CD4-positive, alpha-beta T cell (primary cell): ENCODE data around the gene CFAP119. TPM values are rescaled to one million over a fixed set of nuclear protein-coding genes. Genes with fewer than 3 reads are reported as not detected.

Experiments
- ATAC-seq: fragments of 200-7000 bp; cut with Tn5 transposase; one replicate; pipeline ENCODE4 v1.10.0; 2022; ENCODE audit warnings: mild to moderate bottlenecking; ENCODE audit not compliant: poor library complexity
- CTCF ChIA-PET: fragments of 350-600 bp; sonication (Branson Sonifier 250); formaldehyde crosslinking; loops from one replicate; lab custom pipeline; 2021; ENCODE audit warnings: antibody characterized with exemption, inconsistent platforms; lab: Charles Lee
- POLR2A ChIA-PET: fragments of 350-600 bp; sonication (Branson Sonifier 250); formaldehyde crosslinking; loops from one replicate; lab custom pipeline; 2021; ENCODE audit warnings: antibody characterized with exemption, inconsistent platforms; lab: Charles Lee
- DNase-seq, 14 experiments: peaks; one replicate each; pipeline ENCODE4 v3.0.0-alpha.2; 2013 to 2020; ENCODE audit warnings: mixed read lengths in 2 of 14
- H3K27ac ChIP-seq, 2 donors: one replicate each; pipeline versions ENCODE4 v1.5.1 to v1.7.0; 2013; ENCODE audit warnings: low read length in 2 of 2, low read depth in 1 of 2, mild to moderate bottlenecking in 1 of 2
- H3K27me3 ChIP-seq, 2 experiments: 1 replicate in 1 of 2; 2 replicates in 1 of 2; pipeline versions ENCODE4 v1.6.1 to v1.7.0; 2013; ENCODE audit warnings: low read length in 2 of 2, control low read depth in 1 of 2, mild to moderate bottlenecking in 1 of 2, moderate library complexity in 1 of 2; ENCODE audit not compliant: insufficient read depth in 2 of 2, control insufficient read depth in 1 of 2
- H3K36me3 ChIP-seq: one replicate; pipeline ENCODE4 v1.6.1; 2013; ENCODE audit warnings: low read length, control low read depth; ENCODE audit not compliant: insufficient read depth
- H3K4me1 ChIP-seq: one replicate; pipeline ENCODE4 v1.6.1; 2013; ENCODE audit warnings: low read length, control low read depth; ENCODE audit not compliant: insufficient read depth
- H3K4me3 ChIP-seq: one replicate; pipeline ENCODE4 v1.5.1; 2013; ENCODE audit warnings: mild to moderate bottlenecking, low read length, moderate library complexity
- H3K9me3 ChIP-seq, 2 experiments: 1 replicate in 1 of 2; 2 replicates in 1 of 2; pipeline versions ENCODE4 v1.6.1 to v1.7.0; 2013; ENCODE audit warnings: low read length in 2 of 2, mild to moderate bottlenecking in 2 of 2, control low read depth in 1 of 2, moderate library complexity in 1 of 2; ENCODE audit not compliant: control insufficient read depth in 1 of 2, insufficient read depth in 1 of 2
- H3K27ac Mint-ChIP-seq: one replicate; pipeline ENCODE4 v1.8.0; 2020; ENCODE audit warnings: mixed read lengths
- H3K27me3 Mint-ChIP-seq: one replicate; pipeline ENCODE4 v1.8.0; 2021; ENCODE audit warnings: mixed read lengths
- H3K36me3 Mint-ChIP-seq: one replicate; pipeline ENCODE4 v1.8.0; 2021; ENCODE audit warnings: low read depth, mixed read lengths
- H3K4me1 Mint-ChIP-seq: one replicate; pipeline ENCODE4 v1.8.0; 2021; ENCODE audit warnings: low read depth, mixed read lengths
- H3K4me3 Mint-ChIP-seq: one replicate; pipeline ENCODE4 v1.8.0; 2020; ENCODE audit warnings: mild to moderate bottlenecking, mixed read lengths
- H3K9me3 Mint-ChIP-seq: one replicate; pipeline ENCODE4 v1.8.0; 2020; ENCODE audit warnings: mixed read lengths
- intact Hi-C, 2 experiments: fragments of 100-400 bp; cut with DNase I in 1 of 2; cut with micrococcal nuclease in 1 of 2; formaldehyde crosslinking; loops; one replicate each; pipeline versions ENCODE4 v1.15.1 to v1.9.0; 2023 to 2025; cut with DNase I, micrococcal nuclease
- total RNA-seq, 174 experiments: library from RNA in 2 of 174; stranded (reverse) in 2 of 174; gene quantifications; one replicate each; pipeline ENCODE4 v1.2.3 and lab custom pipeline; 2021 to 2026
- TF ChIP-seq, protein P1 (sequence below): fragments of 200-600 bp; IDR thresholded peaks from one replicate; pipeline ENCODE4 v1.8.0; 2022; ENCODE audit warnings: antibody characterized with exemption, mild to moderate bottlenecking

CFAP119 gene
- total RNA-seq, 2 experiments from 2014 or later = 1.7 to 2.2 TPM

DNA sequence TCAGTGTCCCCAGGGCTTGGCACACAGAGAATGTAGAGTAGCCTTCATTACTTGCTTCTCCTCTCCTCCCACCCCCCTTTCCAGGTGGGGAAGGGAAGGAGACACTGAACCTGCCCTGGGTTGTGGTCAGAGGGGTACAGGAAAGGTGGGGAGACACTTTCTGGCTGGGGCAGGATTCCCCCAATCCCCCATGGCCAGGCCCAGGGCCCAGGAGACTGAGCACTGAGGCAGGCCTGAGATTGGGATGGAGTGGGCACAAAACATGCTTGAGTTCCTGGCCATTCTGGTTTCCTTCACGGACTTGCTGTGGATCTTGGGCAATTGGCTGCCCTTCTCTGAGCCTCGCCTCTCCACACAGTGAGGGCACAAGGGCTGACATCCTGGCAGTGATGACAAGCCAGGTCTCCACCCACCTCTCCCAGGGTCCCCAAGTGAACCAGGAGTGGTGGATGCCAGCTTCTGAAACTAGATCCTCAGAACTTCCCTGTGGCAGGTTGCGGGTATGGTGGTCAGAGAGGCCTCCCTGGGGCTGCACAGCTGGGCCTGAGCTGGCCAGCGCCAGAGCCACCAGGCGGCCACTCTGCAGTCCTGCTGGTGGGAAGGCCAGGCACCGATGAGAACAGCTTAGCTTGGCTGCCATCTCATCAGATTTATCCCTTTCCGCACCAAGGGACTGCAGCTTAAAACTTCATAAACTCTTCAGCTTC, 15.9 kb upstream of the CFAP119 start:
- Histone ChIP-seq H3K9me3 (no peaks in the 10 kb centered on the region), H3K36me3 (peaks cover 4% of the 10 kb centered on the region), H3K4me3 (no peak overlapping the region), H3K27me3 (no peaks in the 10 kb centered on the region), H3K27ac (no peak overlapping the region), H3K4me1 (peaks cover 20% of the 10 kb centered on the region)
- intact Hi-C loops = loop anchor here in 1 of 2 experiments (5.0 kb wide), 1 partner anchor 35 kb away; no protein-coding TSS in a partner anchor
- ATAC-seq (no peak), DNase-seq (no peak)
- H3K27ac Mint-ChIP-seq = no peak overlapping the region
- ChIA-PET POLR2A (interaction anchor here (0.8 kb wide), 1 partner anchor 9 kb away, joined by 3 read pairs; no protein-coding TSS in a partner anchor), CTCF (no interaction called here)
- TF ChIP-seq, protein P1, sequence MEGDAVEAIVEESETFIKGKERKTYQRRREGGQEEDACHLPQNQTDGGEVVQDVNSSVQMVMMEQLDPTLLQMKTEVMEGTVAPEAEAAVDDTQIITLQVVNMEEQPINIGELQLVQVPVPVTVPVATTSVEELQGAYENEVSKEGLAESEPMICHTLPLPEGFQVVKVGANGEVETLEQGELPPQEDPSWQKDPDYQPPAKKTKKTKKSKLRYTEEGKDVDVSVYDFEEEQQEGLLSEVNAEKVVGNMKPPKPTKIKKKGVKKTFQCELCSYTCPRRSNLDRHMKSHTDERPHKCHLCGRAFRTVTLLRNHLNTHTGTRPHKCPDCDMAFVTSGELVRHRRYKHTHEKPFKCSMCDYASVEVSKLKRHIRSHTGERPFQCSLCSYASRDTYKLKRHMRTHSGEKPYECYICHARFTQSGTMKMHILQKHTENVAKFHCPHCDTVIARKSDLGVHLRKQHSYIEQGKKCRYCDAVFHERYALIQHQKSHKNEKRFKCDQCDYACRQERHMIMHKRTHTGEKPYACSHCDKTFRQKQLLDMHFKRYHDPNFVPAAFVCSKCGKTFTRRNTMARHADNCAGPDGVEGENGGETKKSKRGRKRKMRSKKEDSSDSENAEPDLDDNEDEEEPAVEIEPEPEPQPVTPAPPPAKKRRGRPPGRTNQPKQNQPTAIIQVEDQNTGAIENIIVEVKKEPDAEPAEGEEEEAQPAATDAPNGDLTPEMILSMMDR = no peak
- peak overlapping the region; percentile 42 for H3K4me3 Mint-ChIP-seq
- H3K36me3 Mint-ChIP-seq = peaks cover 17% of the 10 kb centered on the region
- H3K9me3 Mint-ChIP-seq = no peaks in the 10 kb centered on the region
- H3K27me3 Mint-ChIP-seq = peaks cover 8% of the 10 kb centered on the region
- H3K4me1 Mint-ChIP-seq = peaks cover 28% of the 10 kb centered on the region

DNA sequence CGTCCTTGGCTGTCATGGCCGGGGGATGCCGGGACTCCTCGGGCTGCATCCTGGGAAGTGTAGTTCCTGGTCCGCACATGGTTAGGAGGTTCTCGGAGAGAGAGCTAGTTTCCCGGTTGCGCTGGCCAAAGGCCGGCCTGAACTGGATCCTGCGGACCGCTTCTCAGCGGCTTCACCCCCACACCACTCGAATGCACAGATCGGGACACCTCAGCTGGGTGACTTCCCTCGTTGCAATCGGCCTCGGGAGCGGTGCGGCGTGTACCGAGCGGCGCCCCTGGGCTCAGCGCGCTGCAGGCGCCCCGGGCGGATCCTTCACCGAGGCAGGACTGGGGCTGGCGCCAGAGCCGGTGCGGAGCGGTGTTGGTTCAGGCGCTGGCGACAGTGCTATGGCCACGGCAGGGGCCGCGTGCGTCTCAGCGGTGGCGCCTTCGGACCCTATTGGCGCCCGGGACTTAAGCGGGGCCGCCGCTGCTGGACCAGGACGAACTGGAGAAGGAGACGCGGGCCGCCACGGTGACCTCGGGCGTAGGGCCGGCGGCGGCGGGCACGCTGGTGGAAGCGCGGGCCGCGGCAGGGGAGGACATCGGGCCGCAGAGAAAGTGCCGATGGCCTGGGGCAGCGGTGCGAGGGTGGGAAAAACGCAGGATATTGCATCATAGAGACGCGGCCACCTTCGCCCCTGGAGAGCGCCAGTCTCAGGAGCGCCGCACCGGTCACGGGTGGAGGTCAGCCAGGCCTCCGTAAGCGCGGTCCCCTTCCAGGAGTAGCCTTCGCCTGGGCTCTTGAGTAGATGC, 13.7 kb upstream of the CFAP119 start:
- no peaks in the 10 kb centered on the region for H3K9me3 Mint-ChIP-seq
- no peak overlapping the region for H3K27ac ChIP-seq
- no peaks in the 10 kb centered on the region for H3K27me3 ChIP-seq
- no peaks in the 10 kb centered on the region for H3K9me3 ChIP-seq
- POLR2A ChIA-PET = interaction anchor here (0.7 to 1.5 kb wide), 6 partner anchors 16 to 117 kb away, joined by 3 to 7 read pairs (median 4); partner anchors contain the start of gene FBRS
- H3K36me3 Mint-ChIP-seq = peaks cover 38% of the 10 kb centered on the region
- peaks cover 8% of the 10 kb centered on the region for H3K27me3 Mint-ChIP-seq
- TF ChIP-seq, protein P1 = no peak
- no peak overlapping the region for H3K27ac Mint-ChIP-seq
- H3K4me1 Mint-ChIP-seq = peaks cover 34% of the 10 kb centered on the region
- H3K4me3 ChIP-seq = peak overlapping the region; percentile 55
- CTCF ChIA-PET = interaction anchor here (1.1 to 1.5 kb wide), 2 partner anchors 39 to 126 kb away, joined by 4 to 5 read pairs; no protein-coding TSS in a partner anchor
- peak overlapping the region; percentile 92 for H3K4me3 Mint-ChIP-seq
- intact Hi-C loops = loop anchor here in 1 of 2 experiments (5.0 kb wide), 1 partner anchor 37 kb away; no protein-coding TSS in a partner anchor
- ATAC-seq = peak; percentile 83
- DNase-seq = peak; percentile 19 to 73 (median 49)
- peaks cover 23% of the 10 kb centered on the region for H3K36me3 ChIP-seq
- H3K4me1 ChIP-seq = peaks cover 20% of the 10 kb centered on the region

DNA sequence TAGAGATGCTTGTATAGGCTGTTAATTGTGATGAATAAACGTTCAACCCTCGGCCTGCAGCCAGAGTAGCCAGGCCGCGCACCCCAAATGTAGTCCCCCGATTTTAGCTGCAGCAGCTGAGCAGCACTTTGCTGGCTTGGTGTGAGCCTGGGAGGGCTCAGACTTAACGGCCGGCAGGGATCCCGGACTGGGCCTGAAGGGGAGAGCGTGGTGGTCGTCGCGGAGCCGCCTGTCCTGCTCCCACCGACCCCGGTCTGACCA, 13.2 kb upstream of the CFAP119 start:
- intact Hi-C loops = loop anchor here in 1 of 2 experiments (5.0 kb wide), 1 partner anchor 37 kb away; no protein-coding TSS in a partner anchor
- no peaks in the 10 kb centered on the region for H3K9me3 ChIP-seq
- H3K4me1 ChIP-seq = peaks cover 20% of the 10 kb centered on the region
- Mint-ChIP-seq H3K36me3 (peaks cover 44% of the 10 kb centered on the region), H3K4me3 (peak overlapping the region; percentile 92), H3K9me3 (no peaks in the 10 kb centered on the region), H3K4me1 (peaks cover 34% of the 10 kb centered on the region), H3K27me3 (peaks cover 8% of the 10 kb centered on the region), H3K27ac (no peak overlapping the region)
- no peak for ATAC-seq
- ChIA-PET CTCF (interaction anchor here (1.1 to 1.5 kb wide), 2 partner anchors 39 to 127 kb away, joined by 4 to 5 read pairs; no protein-coding TSS in a partner anchor), POLR2A (interaction anchor here (0.7 to 1.5 kb wide), 6 partner anchors 15 to 117 kb away, joined by 3 to 7 read pairs (median 4); partner anchors contain the start of gene FBRS)
- peak overlapping the region; percentile 55 for H3K4me3 ChIP-seq
- H3K27me3 ChIP-seq = no peaks in the 10 kb centered on the region
- no peak overlapping the region for H3K27ac ChIP-seq
- TF ChIP-seq, protein P1 = no peak
- H3K36me3 ChIP-seq = peaks cover 28% of the 10 kb centered on the region
- no peak for DNase-seq
